ENCODE results near the gene CHST15. TPM values are rescaled to one million over a fixed set of nuclear protein-coding genes. Genes with fewer than 3 reads are reported as not detected.

The CHST15 gene
- total and polyA plus RNA-seq, 2 of the 4 experiments (the other 2 are of a cell fraction), result 0.14 to 0.18 TPM

GRCh38 chr10:123996302-123996701 lies 97.1 kb downstream of the CHST15 start:
- no peaks in the 10 kb centered on the region for H3K9me1 ChIP-seq (ENCODE audit: insufficient read depth, low read length)
- no peak overlapping the region for H2AK5ac ChIP-seq (ENCODE audit: low read depth, low read length)
- H3K9ac ChIP-seq (ENCODE audit: low read depth, low read length), result no peak overlapping the region
- DNase-seq (no peak), ATAC-seq (ENCODE audit: low read depth) (no peak)
- H4K5ac ChIP-seq (ENCODE audit: low read depth, low read length), result no peak overlapping the region
- intact Hi-C loops (cut with micrococcal nuclease) (no loop called here), in situ Hi-C loops (cut with MboI; ENCODE audit: low sequenced_read_pairs) (no loop called here), dilution Hi-C loops (cut with HindIII; ENCODE audit: low sequenced_read_pairs, unreplicated experiment) (loop anchor here (25.0 kb wide), 1 partner anchor 391 kb away; no protein-coding TSS in a partner anchor)
- CTCF ChIA-PET, result interaction anchor here (2.1 kb wide), 1 partner anchor 393 kb away, joined by 14 read pairs; no protein-coding TSS in a partner anchor
- H4K20me1 ChIP-seq (ENCODE audit: insufficient read depth, low read length), result no peaks in the 10 kb centered on the region
- no peak overlapping the region for H3K18ac ChIP-seq (ENCODE audit: low read depth, low read length)
- H3K79me1 ChIP-seq (ENCODE audit: low read depth in 1 of 2, low read length in 2 of 2), result no peaks in the 10 kb centered on the region
- H3K4ac ChIP-seq (ENCODE audit: low read depth, low read length), result no peak overlapping the region
- H3K27me3 ChIP-seq (ENCODE audit: control insufficient read depth, insufficient read depth, low read length), result peaks cover 4% of the 10 kb centered on the region; the same call in 1 of the 2 replicates
- H4K91ac ChIP-seq (ENCODE audit: insufficient read depth, low read depth, low read length), result no peak overlapping the region
- no peak overlapping the region for H2AFZ ChIP-seq (replicated peaks; ENCODE audit: low read length, poor library complexity)
- no TSS peak for BruUV-seq (replicated peaks)
- H2AK9ac ChIP-seq (replicated peaks; ENCODE audit: low read depth, low read length, poor library complexity), result no peak overlapping the region
- peaks cover 3% of the 10 kb centered on the region; the same call in 1 of the 2 replicates for H3K4me1 ChIP-seq (ENCODE audit: control insufficient read depth, insufficient read depth, low read length)
- no peak overlapping the region for H2BK15ac ChIP-seq (ENCODE audit: low read depth, low read length)
- POLR2A ChIA-PET (ENCODE audit: unreplicated experiment), result no interaction called here
- no peak overlapping the region for H3K27ac ChIP-seq (ENCODE audit: insufficient read depth, low read length)
- H3K4me2 ChIP-seq (ENCODE audit: low read depth, low read length), result no peak overlapping the region
- H2BK120ac ChIP-seq (ENCODE audit: low read depth, low read length), result no peak overlapping the region
- WGBS, 2 experiments (ENCODE audit: extremely low coverage in 2 of 2, insufficient read length in 1 of 2), result 82% methylated on average over 2 of the region's 7 CpGs; no CpG with 5 or more reads in 1 of the 2 experiments
- H3K14ac ChIP-seq (replicated peaks; ENCODE audit: low read depth, low read length), result no peak overlapping the region
- H4K8ac ChIP-seq (ENCODE audit: low read depth in 2 of 2, low read length in 2 of 2), result no peak overlapping the region
- no peak for TF ChIP-seq MAFK (IDR thresholded peaks at IDR 0.05; ENCODE audit: low read depth, low read length)
- TF ChIP-seq SMC3 (IDR thresholded peaks at IDR 0.05; ENCODE audit: low read depth, low read length), result no peak
- TF ChIP-seq USF2 (IDR thresholded peaks at IDR 0.05; ENCODE audit: low read depth, low read length), result no peak
- no peak for TF ChIP-seq CEBPB (IDR thresholded peaks at IDR 0.05; ENCODE audit: low read depth, low read length)
- TF ChIP-seq RFX5 (IDR thresholded peaks at IDR 0.05; ENCODE audit: low read depth, low read length), result no peak
- TF ChIP-seq NFE2L2 (IDR thresholded peaks at IDR 0.05; ENCODE audit: low read depth, low read length), result no peak
- no peak for TF ChIP-seq POLR2A (IDR thresholded peaks at IDR 0.05; ENCODE audit: low read depth, low read length)
- TF ChIP-seq, protein P1, sequence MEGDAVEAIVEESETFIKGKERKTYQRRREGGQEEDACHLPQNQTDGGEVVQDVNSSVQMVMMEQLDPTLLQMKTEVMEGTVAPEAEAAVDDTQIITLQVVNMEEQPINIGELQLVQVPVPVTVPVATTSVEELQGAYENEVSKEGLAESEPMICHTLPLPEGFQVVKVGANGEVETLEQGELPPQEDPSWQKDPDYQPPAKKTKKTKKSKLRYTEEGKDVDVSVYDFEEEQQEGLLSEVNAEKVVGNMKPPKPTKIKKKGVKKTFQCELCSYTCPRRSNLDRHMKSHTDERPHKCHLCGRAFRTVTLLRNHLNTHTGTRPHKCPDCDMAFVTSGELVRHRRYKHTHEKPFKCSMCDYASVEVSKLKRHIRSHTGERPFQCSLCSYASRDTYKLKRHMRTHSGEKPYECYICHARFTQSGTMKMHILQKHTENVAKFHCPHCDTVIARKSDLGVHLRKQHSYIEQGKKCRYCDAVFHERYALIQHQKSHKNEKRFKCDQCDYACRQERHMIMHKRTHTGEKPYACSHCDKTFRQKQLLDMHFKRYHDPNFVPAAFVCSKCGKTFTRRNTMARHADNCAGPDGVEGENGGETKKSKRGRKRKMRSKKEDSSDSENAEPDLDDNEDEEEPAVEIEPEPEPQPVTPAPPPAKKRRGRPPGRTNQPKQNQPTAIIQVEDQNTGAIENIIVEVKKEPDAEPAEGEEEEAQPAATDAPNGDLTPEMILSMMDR (conservative IDR thresholded peaks at IDR 0.05; ENCODE audit: low read depth, low read length), result no peak
- TF ChIP-seq RAD21 (IDR thresholded peaks at IDR 0.05; ENCODE audit: low read length), result no peak
- no peak for TF ChIP-seq MXI1 (IDR thresholded peaks at IDR 0.05; ENCODE audit: borderline replicate concordance, low read depth, low read length)
- TF ChIP-seq RCOR1 (IDR thresholded peaks at IDR 0.05; ENCODE audit: insufficient replicate concordance, low read length), result no peak
- TF ChIP-seq BHLHE40 (IDR thresholded peaks at IDR 0.05; ENCODE audit: low read depth, low read length), result no peak
- TF ChIP-seq CHD1 (IDR thresholded peaks at IDR 0.05; ENCODE audit: low read depth, low read length), result no peak
- no peak for TF ChIP-seq MAZ (IDR thresholded peaks at IDR 0.05; ENCODE audit: borderline replicate concordance, low read depth, low read length)
- no peak for TF ChIP-seq FOS (IDR thresholded peaks at IDR 0.05; ENCODE audit: low read depth, low read length)
- TF ChIP-seq, protein P2, sequence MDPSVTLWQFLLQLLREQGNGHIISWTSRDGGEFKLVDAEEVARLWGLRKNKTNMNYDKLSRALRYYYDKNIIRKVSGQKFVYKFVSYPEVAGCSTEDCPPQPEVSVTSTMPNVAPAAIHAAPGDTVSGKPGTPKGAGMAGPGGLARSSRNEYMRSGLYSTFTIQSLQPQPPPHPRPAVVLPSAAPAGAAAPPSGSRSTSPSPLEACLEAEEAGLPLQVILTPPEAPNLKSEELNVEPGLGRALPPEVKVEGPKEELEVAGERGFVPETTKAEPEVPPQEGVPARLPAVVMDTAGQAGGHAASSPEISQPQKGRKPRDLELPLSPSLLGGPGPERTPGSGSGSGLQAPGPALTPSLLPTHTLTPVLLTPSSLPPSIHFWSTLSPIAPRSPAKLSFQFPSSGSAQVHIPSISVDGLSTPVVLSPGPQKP (IDR thresholded peaks at IDR 0.05; ENCODE audit: borderline replicate concordance, low read depth, low read length), result no peak
- no peak overlapping the region for H2BK20ac ChIP-seq (ENCODE audit: low read depth, low read length)
- H2BK5ac ChIP-seq (ENCODE audit: low read depth, low read length, poor library complexity, severe bottlenecking), result no peak overlapping the region
- no peaks in the 10 kb centered on the region for H3K9me3 ChIP-seq (ENCODE audit: control insufficient read depth, insufficient read depth, low read length)
- H3K36me3 ChIP-seq (ENCODE audit: control insufficient read depth, insufficient read depth, low read length), result no peaks in the 10 kb centered on the region
- H3K56ac ChIP-seq (ENCODE audit: extremely low read depth, insufficient read depth, low read length), result no peak overlapping the region
- H3K23ac ChIP-seq (ENCODE audit: low read depth, low read length), result no peak overlapping the region
- H3K4me3 ChIP-seq (ENCODE audit: insufficient read depth, low read depth, low read length), result no peak overlapping the region

Measured in IMR-90 (cell line).